Endometrial microvascular endothelial cells (primary cell): ENCODE measurements around the gene MACROH2A2. TPM values are rescaled to one million over a fixed set of nuclear protein-coding genes. Genes with fewer than 3 reads are reported as not detected.
"Not testable (repeated sequence)": the region's sequence is repeated elsewhere in the genome, so short reads cannot be mapped to it uniquely, and the experiment has no call there.

Experiments used
- in situ Hi-C: cut with HindIII; loops from 2 replicates; pipeline ENCODE4 v1.10.0; 2017; ENCODE audit warnings: low sequenced_read_pairs, low pct_unique_long_range_greater_than_20kb; ENCODE audit errors: inconsistent ontology term
- total RNA-seq: library from RNA; depleted of rRNA; stranded (reverse); fragments of >200 nt; gene quantifications from one replicate; pipeline ENCODE4 v1.2.3, GENCODE V29; 2015; ENCODE audit errors: inconsistent ontology term

Gene MACROH2A2
- total RNA-seq, 1 donor from 2014 or later: 1.1 TPM

GRCh38 chr10:70121281-70121949, 68.8 kb downstream of the MACROH2A2 start:
- in situ Hi-C loops: no loop called here

GRCh38 chr10:70122742-70123141, 70.1 kb downstream of the MACROH2A2 start:
- in situ Hi-C loops: no loop called here

GRCh38 chr10:70123166-70123565, 70.5 kb downstream of the MACROH2A2 start:
- in situ Hi-C loops: not testable (repeated sequence)

GRCh38 chr10:70123817-70124216, 71.2 kb downstream of the MACROH2A2 start:
- in situ Hi-C loops: no loop called here

- in situ Hi-C loops: no loop called here
Measured at GRCh38 chr10:70124415-70124814, 71.8 kb downstream of the MACROH2A2 start.

GRCh38 chr10:70124918-70125317, 72.3 kb downstream of the MACROH2A2 start:
- in situ Hi-C loops: no loop called here

- in situ Hi-C loops: no loop called here
Measured at GRCh38 chr10:70125918-70126552, 73.4 kb downstream of the MACROH2A2 start.

- in situ Hi-C loops: no loop called here
Measured at GRCh38 chr10:70126700-70127395, 74.2 kb downstream of the MACROH2A2 start.

GRCh38 chr10:70130878-70131559, 78.4 kb downstream of the MACROH2A2 start:
- in situ Hi-C loops: no loop called here

GRCh38 chr10:70131560-70131937, 78.9 kb downstream of the MACROH2A2 start:
- in situ Hi-C loops: no loop called here

- in situ Hi-C loops: no loop called here
Measured at GRCh38 chr10:70132098-70133029, 79.7 kb downstream of the MACROH2A2 start, which contains the start of gene AIFM2. Gene AIFM2 (minus strand): TSS chr10:70132825. CDS start chr10:70124084, 8,741 bp downstream.

- in situ Hi-C loops: no loop called here
Measured at GRCh38 chr10:70135046-70135445, 82.4 kb downstream of the MACROH2A2 start.

- in situ Hi-C loops: no loop called here
Measured at GRCh38 chr10:70135684-70136083, 83.0 kb downstream of the MACROH2A2 start.

GRCh38 chr10:70137135-70137534, 84.5 kb downstream of the MACROH2A2 start:
- in situ Hi-C loops: no loop called here

GRCh38 chr10:70137927-70138883, 85.6 kb downstream of the MACROH2A2 start:
- in situ Hi-C loops: no loop called here

GRCh38 chr10:70139151-70139996, 86.7 kb downstream of the MACROH2A2 start:
- in situ Hi-C loops: no loop called here

GRCh38 chr10:70139997-70140250, 87.3 kb downstream of the MACROH2A2 start:
- in situ Hi-C loops: no loop called here
